Measurements from ENCODE around the gene JCHAIN. TPM values are rescaled to one million over a fixed set of nuclear protein-coding genes. Genes with fewer than 3 reads are reported as not detected.
"Not testable (repeated sequence)": the region's sequence is repeated elsewhere in the genome, so short reads cannot be mapped to it uniquely, and the experiment has no call there.

JCHAIN gene
- total RNA-seq, 6 experiments from 2014 or later, result 3.9 to 39.7 (median 9.3) TPM

GRCh38 chr4:70704215-70704930 lies 38.1 kb upstream of the JCHAIN start:
- Histone ChIP-seq H3K9me3 (no peaks in the 10 kb centered on the region), H3K36me3 (no peaks in the 10 kb centered on the region), H3K27me3 (no peaks in the 10 kb centered on the region), H3K4me1 (peaks cover 0 to 21% (median 6%) of the 10 kb centered on the region in 4 donors), H3K27ac (peak overlapping the region; percentile 81 to 95 (median 92)), H3K4me3 (peak overlapping the region; percentile 76 to 93 (median 80))
- DNase-seq (peak; percentile 89 to 93 (median 91)), ATAC-seq (peak; percentile 84 to 92 (median 86))
- intact Hi-C loops (cut with DNase I), result no loop called here
- 0% methylated on average over 8 of the region's 58 CpGs for WGBS (ENCODE audit: insufficient coverage, low coverage, low lambda C conversion rate, missing lambda C conversion rate)
- TF ChIP-seq CTCF (IDR thresholded peaks at IDR 0.05) (peak in 3 of 4 donors; percentile 26 to 39 (median 33)), POLR2A (IDR thresholded peaks at IDR 0.05) (peak; percentile 63)

GRCh38 chr4:70703619-70704214 lies 37.4 kb upstream of the JCHAIN start:
- H3K4me3 ChIP-seq, result peak overlapping the region; percentile 76 to 93 (median 80)
- DNase-seq (no peak), ATAC-seq (peak in 2 of 4 donors; percentile 20 to 48)
- H3K27me3 ChIP-seq, result no peaks in the 10 kb centered on the region
- no peaks in the 10 kb centered on the region for H3K36me3 ChIP-seq
- peak in 1 of 4 donors; percentile 0 for TF ChIP-seq CTCF (IDR thresholded peaks at IDR 0.05)
- TF ChIP-seq POLR2A (IDR thresholded peaks at IDR 0.05), result peak; percentile 13
- H3K27ac ChIP-seq, result peak overlapping the region; percentile 81 to 95 (median 92)
- WGBS (ENCODE audit: insufficient coverage, low coverage, low lambda C conversion rate, missing lambda C conversion rate), result 4% methylated on average over 11 of the region's 11 CpGs
- H3K9me3 ChIP-seq, result no peaks in the 10 kb centered on the region
- intact Hi-C loops (cut with DNase I), result no loop called here
- H3K4me1 ChIP-seq, result peaks cover 0 to 15% (median 4%) of the 10 kb centered on the region in 4 donors

- H3K4me1 ChIP-seq, result peaks cover 0 to 14% (median 4%) of the 10 kb centered on the region in 4 donors
- DNase-seq; ATAC-seq; H3K27ac ChIP-seq; H3K27me3 ChIP-seq; intact Hi-C loops (cut with DNase I); H3K9me3 ChIP-seq; H3K36me3 ChIP-seq; H3K4me3 ChIP-seq: not testable (repeated sequence)
- WGBS (ENCODE audit: insufficient coverage, low coverage, low lambda C conversion rate, missing lambda C conversion rate), result 66% methylated on average over 2 of the region's 2 CpGs
These were observed 36.3 kb upstream of the JCHAIN start for GRCh38 chr4:70702592-70702991.

GRCh38 chr4:70701271-70701670 lies 35.0 kb upstream of the JCHAIN start:
- intact Hi-C loops (cut with DNase I), result no loop called here
- H3K27ac ChIP-seq, result no peak overlapping the region
- H3K9me3 ChIP-seq, result no peaks in the 10 kb centered on the region
- H3K4me3 ChIP-seq, result no peak overlapping the region
- H3K36me3 ChIP-seq, result no peaks in the 10 kb centered on the region
- 100% methylated on average over 1 of the region's 1 CpG for WGBS (ENCODE audit: insufficient coverage, low coverage, low lambda C conversion rate, missing lambda C conversion rate)
- TF ChIP-seq POLR2A (IDR thresholded peaks at IDR 0.05) (no peak), CTCF (IDR thresholded peaks at IDR 0.05) (no peak)
- peaks cover 0 to 8% (median 0%) of the 10 kb centered on the region in 4 donors for H3K4me1 ChIP-seq
- ATAC-seq (no peak), DNase-seq (no peak)
- H3K27me3 ChIP-seq, result no peaks in the 10 kb centered on the region

- H3K27ac ChIP-seq, result no peak overlapping the region
- intact Hi-C loops (cut with DNase I), result no loop called here
- no peak for ATAC-seq
These were observed 34.4 kb upstream of the JCHAIN start for GRCh38 chr4:70700712-70701111.

GRCh38 chr4:70698435-70698834 lies 32.1 kb upstream of the JCHAIN start:
- intact Hi-C loops (cut with DNase I); H3K4me3 ChIP-seq; H3K27ac ChIP-seq; H3K36me3 ChIP-seq; ATAC-seq; H3K27me3 ChIP-seq; H3K9me3 ChIP-seq; DNase-seq; H3K4me1 ChIP-seq: not testable (repeated sequence)
- 87% methylated on average over 3 of the region's 8 CpGs for WGBS (ENCODE audit: insufficient coverage, low coverage, low lambda C conversion rate, missing lambda C conversion rate)

More at GRCh38 chr4:70700712-70701111, 34.4 kb upstream of the JCHAIN start:
- no peaks in the 10 kb centered on the region for H3K36me3 ChIP-seq
- no peak for DNase-seq
- H3K9me3 ChIP-seq, result no peaks in the 10 kb centered on the region
- H3K27me3 ChIP-seq, result no peaks in the 10 kb centered on the region
- H3K4me3 ChIP-seq, result no peak overlapping the region
- WGBS (ENCODE audit: insufficient coverage, low coverage, low lambda C conversion rate, missing lambda C conversion rate), result 89% methylated on average over 5 of the region's 5 CpGs
- H3K4me1 ChIP-seq, result peaks cover 0 to 4% (median 0%) of the 10 kb centered on the region in 4 donors
- TF ChIP-seq CTCF (IDR thresholded peaks at IDR 0.05), result no peak
- TF ChIP-seq POLR2A (IDR thresholded peaks at IDR 0.05), result no peak

GRCh38 chr4:70694633-70695032 lies 28.3 kb upstream of the JCHAIN start:
- H3K4me3 ChIP-seq; H3K27ac ChIP-seq; ATAC-seq; intact Hi-C loops (cut with DNase I); H3K27me3 ChIP-seq; DNase-seq; H3K36me3 ChIP-seq; H3K9me3 ChIP-seq: not testable (repeated sequence)
- 90% methylated on average over 7 of the region's 7 CpGs for WGBS (ENCODE audit: insufficient coverage, low coverage, low lambda C conversion rate, missing lambda C conversion rate)
- H3K4me1 ChIP-seq, result peaks cover 0 to 21% (median 9%) of the 10 kb centered on the region in 4 donors

Data from right lobe of liver (tissue), 6 donors.